Adipose tissue (tissue), 3 donors: ENCODE results near the gene F10. TPM values are rescaled to one million over a fixed set of nuclear protein-coding genes. Genes with fewer than 3 reads are reported as not detected.
"Not testable (repeated sequence)": the region's sequence is repeated elsewhere in the genome, so short reads cannot be mapped to it uniquely, and the experiment has no call there.

Experiments
- H3K27ac ChIP-seq: one replicate; pipeline ENCODE4 v1.5.1; 2013; ENCODE audit warnings: low read depth, low read length
- WGBS, 3 donors: extraction: QIAGEN DNeasy Blood & Tissue Kit; methylation state at CpG; one replicate each; pipeline ENCODE4 v1.1.7; 2013; 5-methylcytosine and 5-hydroxymethylcytosine counted together
- polyA plus RNA-seq, 3 donors: library from polyadenylated mRNA; stranded (reverse); fragments of 200-250 nt; gene quantifications; one replicate each; pipeline ENCODE4 v1.2.3, GENCODE V29; 2013
- donor health status: healthy with polysubstance abuse.
- donor health status: Bipolar disorder and iron deficiency.
- donor health status: healthy.

F10 gene
- polyA plus RNA-seq, 3 donors: 3.8 to 19.5 (median 8.3) TPM

DNA sequence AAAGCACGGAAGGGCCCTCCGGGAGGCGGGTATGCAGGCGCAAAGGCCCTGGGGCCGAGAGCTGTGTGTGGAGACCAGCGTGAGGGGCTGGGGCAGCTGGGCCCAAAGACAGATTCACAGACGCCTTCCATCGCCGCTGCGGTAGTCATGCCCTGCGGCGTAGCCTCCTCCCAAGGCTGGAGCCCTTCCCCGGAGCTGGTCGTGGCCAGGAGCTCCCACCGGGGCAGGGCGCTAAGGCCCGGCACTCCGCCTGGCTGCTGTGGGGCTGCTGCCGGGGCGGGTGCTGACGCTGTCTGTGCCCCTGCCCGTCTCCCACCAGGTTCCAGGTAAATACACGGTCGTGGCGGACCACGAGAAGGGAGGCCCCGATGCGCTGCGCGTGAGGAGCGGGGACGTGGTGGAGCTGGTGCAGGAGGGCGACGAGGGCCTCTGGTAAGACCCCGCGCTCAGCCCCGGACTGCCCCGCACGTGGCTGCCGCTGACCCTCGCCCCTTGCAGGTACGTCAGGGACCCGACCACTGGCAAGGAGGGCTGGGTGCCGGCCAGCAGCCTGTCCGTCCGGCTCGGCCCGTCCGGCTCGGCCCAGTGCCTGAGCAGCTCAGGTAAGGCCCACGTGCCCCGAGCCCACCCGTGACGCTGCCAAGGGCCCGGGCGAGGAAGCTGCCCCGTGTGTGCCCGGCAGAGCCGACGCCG is 26.4 kb upstream of the F10 start:
- H3K27ac ChIP-seq: no peak overlapping the region
- WGBS, 3 donors: 95 to 96% (median 95%) methylated on average over 47 to 61 of the region's 61 CpGs

DNA sequence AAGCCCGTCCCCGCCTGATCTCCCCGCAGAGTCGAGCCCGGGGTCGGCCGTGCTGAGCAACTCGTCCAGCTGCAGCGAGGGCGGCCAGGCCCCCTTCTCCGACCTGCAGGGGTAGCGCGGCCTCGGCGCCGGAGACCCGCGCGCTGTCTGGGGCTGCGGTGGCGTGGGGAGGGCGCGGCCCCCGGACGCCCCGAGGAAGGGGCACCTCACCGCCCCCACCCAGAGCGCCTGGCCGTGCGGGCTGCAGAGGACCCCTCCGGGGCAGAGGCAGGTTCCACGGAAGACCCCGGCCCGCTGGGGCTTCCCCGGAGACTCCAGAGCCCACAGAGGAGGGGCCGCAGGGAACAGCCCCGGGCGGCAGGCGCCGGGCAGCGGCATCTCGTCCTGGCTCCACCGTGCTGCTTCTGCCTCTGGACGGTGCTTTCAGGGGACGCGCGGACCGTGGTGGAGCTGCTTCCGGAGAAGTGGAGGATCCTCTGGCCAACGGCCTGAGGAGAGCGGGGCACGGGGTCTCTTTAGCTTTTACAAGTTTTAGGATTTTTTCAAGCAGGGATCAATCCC is 25.8 kb upstream of the F10 start:
- 93 to 98% (median 94%) methylated on average over 45 to 52 of the region's 52 CpGs for WGBS, 3 donors
- H3K27ac ChIP-seq: no peak overlapping the region

- no peak overlapping the region for H3K27ac ChIP-seq
- whole genome bisulfite sequencing, 3 donors: 81 to 89% (median 83%) methylated on average over 7 of the region's 7 CpGs
Measured at GRCh38 chr13:113097651-113098050, 24.9 kb upstream of the F10 start.

- no peak overlapping the region for H3K27ac ChIP-seq
- 62 to 84% (median 68%) methylated on average over 30 of the region's 30 CpGs for WGBS, 3 donors
Measured at GRCh38 chr13:113098162-113098732, 24.4 kb upstream of the F10 start.

DNA sequence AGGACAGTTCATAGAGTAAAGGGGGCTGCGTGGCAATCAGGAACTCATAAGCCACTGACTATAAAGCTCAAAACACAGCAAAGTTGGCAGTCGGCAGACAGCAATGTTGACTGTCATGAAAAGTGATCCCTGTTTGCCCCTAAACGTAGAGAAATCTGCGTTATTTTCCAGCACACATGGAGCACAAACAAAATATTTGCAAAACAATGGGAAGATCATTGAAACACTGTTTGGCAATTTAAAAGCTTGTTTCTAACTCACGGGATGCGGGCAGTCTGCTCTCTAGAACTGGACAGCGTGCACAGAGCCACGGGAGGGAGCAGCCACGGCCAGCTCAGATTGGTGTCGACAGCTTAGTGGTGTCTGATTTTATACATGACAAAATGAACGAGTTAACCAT is 23.5 kb upstream of the F10 start:
- WGBS, 3 donors: 88 to 91% (median 89%) methylated on average over 11 of the region's 11 CpGs

DNA sequence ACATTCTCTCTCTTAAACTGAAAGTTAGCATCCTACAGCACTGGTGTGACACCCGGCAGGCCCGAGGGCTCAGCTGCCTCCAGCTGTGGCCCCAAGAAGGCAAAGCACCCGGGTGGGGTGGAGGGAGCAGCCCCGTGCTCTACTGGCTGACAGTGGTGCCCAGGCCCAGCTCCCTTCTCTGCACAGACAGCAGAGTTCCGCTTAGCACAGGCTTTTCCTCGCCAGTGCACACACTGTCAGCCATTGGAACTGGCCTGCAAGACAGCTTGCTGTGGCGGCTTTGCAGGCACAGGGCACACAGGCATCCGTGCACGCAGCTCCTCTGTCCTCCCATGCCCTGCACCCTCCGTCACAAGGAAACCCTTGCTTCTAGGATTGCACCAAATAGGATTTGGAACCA is 20.3 kb upstream of the F10 start:
- WGBS, 3 donors: 71 to 73% (median 72%) methylated on average over 10 of the region's 10 CpGs
- H3K27ac ChIP-seq: not testable (repeated sequence)

More for the DNA sequence above, 23.5 kb upstream of the F10 start:
- H3K27ac ChIP-seq: no peak overlapping the region

- H3K27ac ChIP-seq: no peak overlapping the region
- WGBS, 3 donors: 64 to 82% (median 82%) methylated on average over 12 of the region's 12 CpGs
Measured at GRCh38 chr13:113102727-113103126, 19.9 kb upstream of the F10 start.

DNA sequence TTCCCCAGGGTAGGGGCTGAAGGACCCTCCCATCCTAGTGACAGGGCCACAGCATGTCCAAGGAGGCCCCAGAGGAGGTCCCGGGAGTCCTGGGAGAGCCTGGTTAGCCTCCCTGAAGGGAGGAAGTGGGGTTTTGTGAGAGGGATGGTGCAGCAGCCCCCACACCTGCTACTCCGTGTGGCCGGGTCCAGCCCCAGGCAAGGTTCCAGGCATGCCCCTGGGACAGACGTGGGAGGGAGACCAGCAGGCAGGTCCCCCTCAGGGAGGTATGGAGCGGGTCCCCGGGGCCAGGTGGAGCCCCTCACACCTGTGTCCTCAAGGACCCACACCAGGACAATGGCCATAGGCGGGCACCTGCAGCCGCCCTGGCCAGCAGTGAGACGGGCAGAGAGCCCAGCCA is 19.0 kb upstream of the F10 start:
- 45 to 74% (median 62%) methylated on average over 9 of the region's 9 CpGs for WGBS, 3 donors
- no peak overlapping the region for H3K27ac ChIP-seq

GRCh38 chr13:113105032-113105920 is 17.3 kb upstream of the F10 start, which contains the start of gene F7:
F7 (plus strand) TSS chr13:113105791; CDS start chr13:113105842, 51 bp downstream.
- WGBS, 3 donors: 48 to 71% (median 68%) methylated on average over 17 of the region's 17 CpGs
- no peak within 1 kb of the TSS for H3K27ac ChIP-seq

GRCh38 chr13:113105921-113106452 is 16.6 kb upstream of the F10 start:
- no peak overlapping the region for H3K27ac ChIP-seq
- 46 to 59% (median 51%) methylated on average over 16 of the region's 16 CpGs for WGBS, 3 donors

- no peak overlapping the region for H3K27ac ChIP-seq
- whole genome bisulfite sequencing, 3 donors: 73 to 82% (median 78%) methylated on average over 23 to 25 of the region's 25 CpGs
Measured at GRCh38 chr13:113106711-113107351, 15.8 kb upstream of the F10 start.

DNA sequence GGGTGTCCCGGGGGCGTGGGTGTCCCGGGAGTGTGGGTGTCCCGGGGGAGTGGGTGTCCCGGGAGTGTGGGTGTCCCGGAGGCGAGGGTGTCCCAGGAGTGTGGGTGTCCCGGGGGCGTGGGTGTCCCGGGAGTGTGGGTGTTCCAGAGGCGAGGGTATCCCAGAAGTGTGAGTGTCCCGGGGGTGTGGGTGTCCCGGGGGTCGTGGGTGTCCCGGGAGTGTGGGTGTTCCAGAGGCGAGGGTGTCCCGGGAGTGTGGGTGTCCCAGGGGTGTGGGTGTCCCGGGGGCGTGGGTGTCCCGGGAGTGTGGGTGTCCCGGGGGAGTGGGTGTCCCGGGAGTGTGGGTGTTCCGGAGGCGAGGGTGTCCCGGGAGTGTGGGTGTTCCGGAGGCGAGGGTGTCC is 14.1 kb upstream of the F10 start:
- H3K27ac ChIP-seq: not testable (repeated sequence)
- WGBS, 3 donors: 96 to 98% (median 98%) methylated on average over 8 to 27 of the region's 27 CpGs

- H3K27ac ChIP-seq: no peak overlapping the region
- WGBS, 3 donors: 26 to 35% (median 31%) methylated on average over 61 to 73 of the region's 73 CpGs
Measured at GRCh38 chr13:113109151-113110047, 13.2 kb upstream of the F10 start.

DNA sequence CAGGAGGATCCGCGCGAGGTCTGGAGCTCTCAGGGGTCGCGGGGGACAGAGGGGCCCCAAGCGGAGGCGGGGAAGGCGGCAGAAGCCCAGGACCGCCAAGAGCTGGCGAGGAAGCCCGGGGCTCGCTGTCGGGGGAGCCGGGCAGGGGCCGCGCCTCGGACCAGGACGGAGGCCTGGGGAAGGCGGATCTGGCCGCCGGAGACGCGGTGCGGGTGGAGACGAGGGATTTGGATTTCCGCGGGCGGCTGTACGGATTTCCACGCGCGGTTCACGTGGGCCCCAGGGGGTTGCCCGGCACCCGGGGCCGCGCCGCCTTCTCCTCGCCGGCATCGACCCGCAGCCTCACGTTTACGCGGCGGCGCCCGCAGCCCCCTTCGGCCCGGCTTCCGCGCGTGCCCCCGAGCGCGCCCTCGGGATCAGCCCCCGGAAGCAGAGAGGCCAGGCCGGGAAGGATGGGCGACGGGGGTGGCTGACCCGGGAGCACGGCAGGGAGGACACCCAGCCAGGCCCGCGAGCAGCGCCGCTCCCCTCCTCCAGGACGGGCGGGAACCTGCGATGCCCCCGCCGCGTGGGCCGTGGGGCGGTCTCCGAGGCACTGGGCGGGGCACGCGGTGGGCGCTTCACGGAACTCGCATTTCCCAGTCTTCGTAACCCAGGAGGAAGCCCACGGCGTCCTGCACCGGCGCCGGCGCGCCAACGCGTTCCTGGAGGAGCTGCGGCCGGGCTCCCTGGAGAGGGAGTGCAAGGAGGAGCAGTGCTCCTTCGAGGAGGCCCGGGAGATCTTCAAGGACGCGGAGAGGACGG is 12.3 kb upstream of the F10 start:
- WGBS, 3 donors: 1 to 2% (median 2%) methylated on average over 57 to 98 of the region's 99 CpGs
- H3K27ac ChIP-seq: no peak overlapping the region

DNA sequence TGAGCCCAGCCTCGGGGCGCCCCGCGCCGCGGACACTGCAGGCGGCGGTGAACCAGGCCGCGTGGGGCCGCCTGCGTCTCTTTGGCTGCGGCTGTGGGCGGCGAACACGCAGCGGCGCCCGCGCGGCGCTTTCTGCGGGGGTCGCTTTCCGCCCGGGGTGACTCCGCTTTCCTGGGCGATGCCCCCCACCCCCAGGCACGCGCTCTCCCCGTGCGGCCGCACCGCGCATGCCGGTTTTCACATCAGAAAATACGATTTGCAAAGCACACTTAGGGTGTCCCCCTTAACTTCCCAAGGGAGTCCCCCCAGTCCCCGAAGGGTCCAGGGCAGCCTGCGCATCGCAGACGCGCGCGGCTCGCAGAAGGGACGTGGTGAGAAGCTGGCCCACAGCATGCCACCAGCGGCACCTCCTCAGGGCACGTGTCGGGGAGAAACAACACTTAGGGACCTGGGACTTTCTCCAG is 11.7 kb upstream of the F10 start:
- H3K27ac ChIP-seq: no peak overlapping the region

DNA sequence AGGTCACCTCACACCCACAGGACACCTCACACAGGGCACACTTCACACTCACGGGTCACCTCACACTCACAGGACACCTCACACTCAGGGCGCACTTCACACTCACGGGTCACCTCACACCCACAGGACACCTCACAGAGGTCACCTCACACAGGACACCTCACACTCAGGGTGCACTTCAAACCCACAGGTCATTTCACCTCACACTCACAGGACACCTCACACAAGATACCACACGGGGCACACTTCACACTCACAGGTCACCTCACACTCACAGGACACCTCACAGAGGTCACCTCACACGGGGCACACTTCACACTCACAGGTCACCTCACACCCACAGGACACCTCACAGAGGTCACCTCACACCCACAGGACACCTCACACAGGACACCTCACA is 10.8 kb upstream of the F10 start:
- H3K27ac ChIP-seq: not testable (repeated sequence)
- WGBS, 3 donors: 87 to 92% (median 90%) methylated on average over 5 of the region's 5 CpGs

More for the DNA sequence above, 11.7 kb upstream of the F10 start:
- whole genome bisulfite sequencing, 3 donors: 21 to 23% (median 21%) methylated on average over 45 to 49 of the region's 49 CpGs
